GM12865 (cell line): ENCODE data around the gene DGKA.
"Not testable (repeated sequence)": the region's sequence is repeated elsewhere in the genome, so short reads cannot be mapped to it uniquely, and the experiment has no call there.

Source experiments
- DNase-seq: peaks from one replicate; pipeline ENCODE4 v3.0.0; 2010; ENCODE audit warnings: low read depth
- H3K4me3 ChIP-seq: 2 replicates; pipeline ENCODE4 v1.5.1; 2011; ENCODE audit warnings: mild to moderate bottlenecking, low read depth, low read length, control low read depth
- TF ChIP-seq, protein P1 (sequence below): IDR thresholded peaks from 2 replicates; pipeline ENCODE4 v1.5.1; 2011; ENCODE audit warnings: low read length, control low read depth, low read depth, inconsistent platforms; ENCODE audit not compliant: insufficient read depth; ENCODE audit errors: missing control alignments

DGKA gene

DNA sequence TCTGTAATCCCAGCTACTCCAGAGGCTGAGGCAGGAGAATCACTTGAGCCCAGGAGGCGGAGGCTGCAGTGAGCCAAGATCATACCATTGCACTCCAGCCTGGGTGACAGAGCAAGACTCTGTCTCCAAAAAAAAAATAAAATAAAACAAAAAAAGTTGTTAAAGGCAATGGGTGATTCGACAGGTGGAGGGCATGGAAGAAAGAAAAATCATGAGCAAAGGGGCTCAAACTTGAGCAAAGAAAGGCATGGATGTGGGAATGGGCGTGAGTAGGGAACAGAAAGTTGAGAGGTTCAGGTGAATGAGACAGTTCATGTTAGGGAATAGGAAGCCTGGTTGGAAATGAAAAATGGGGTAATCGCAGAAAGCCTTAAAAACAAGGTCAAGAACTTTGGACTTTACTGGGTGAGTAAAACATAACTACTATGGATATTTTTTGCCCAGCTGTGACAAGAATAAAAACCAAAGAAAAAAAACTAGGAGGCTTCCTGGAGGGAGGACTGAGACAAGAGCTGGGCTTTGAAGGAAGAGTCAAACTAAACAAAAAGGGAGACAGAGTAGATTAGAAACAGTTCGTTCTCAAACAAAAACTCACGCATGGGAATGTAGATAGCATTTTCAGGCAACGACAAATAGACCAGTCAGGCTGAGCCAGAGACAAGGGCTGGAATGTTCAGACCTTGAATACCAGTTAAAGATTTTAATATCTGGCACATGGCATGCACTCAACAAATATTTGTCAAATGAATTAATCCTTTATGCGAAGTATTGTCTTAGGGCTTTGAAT, 22.0 kb upstream of the DGKA start:
- TF ChIP-seq, protein P1, sequence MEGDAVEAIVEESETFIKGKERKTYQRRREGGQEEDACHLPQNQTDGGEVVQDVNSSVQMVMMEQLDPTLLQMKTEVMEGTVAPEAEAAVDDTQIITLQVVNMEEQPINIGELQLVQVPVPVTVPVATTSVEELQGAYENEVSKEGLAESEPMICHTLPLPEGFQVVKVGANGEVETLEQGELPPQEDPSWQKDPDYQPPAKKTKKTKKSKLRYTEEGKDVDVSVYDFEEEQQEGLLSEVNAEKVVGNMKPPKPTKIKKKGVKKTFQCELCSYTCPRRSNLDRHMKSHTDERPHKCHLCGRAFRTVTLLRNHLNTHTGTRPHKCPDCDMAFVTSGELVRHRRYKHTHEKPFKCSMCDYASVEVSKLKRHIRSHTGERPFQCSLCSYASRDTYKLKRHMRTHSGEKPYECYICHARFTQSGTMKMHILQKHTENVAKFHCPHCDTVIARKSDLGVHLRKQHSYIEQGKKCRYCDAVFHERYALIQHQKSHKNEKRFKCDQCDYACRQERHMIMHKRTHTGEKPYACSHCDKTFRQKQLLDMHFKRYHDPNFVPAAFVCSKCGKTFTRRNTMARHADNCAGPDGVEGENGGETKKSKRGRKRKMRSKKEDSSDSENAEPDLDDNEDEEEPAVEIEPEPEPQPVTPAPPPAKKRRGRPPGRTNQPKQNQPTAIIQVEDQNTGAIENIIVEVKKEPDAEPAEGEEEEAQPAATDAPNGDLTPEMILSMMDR, result no peak
- no peak overlapping the region for H3K4me3 ChIP-seq
- no peak for DNase-seq

DNA sequence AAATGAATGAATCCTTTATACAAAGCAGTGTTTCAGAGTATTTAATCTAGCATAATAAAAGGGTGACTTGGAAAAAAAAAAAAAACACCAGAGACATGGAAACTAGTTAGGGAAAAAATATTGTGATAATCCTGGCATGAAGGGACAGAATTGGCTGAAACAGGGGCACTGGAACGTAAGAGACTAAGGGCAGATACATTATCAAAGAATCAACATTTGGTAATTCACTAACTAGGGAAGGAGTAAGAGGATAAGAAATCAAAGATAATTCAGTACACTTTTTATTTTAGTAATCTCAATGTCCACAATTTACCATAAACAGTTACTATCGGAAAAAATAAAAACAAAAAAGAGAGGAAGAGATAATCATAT, 21.5 kb upstream of the DGKA start:
- DNase-seq, result no peak
- no peak overlapping the region for H3K4me3 ChIP-seq
- TF ChIP-seq, protein P1, result no peak

DNA sequence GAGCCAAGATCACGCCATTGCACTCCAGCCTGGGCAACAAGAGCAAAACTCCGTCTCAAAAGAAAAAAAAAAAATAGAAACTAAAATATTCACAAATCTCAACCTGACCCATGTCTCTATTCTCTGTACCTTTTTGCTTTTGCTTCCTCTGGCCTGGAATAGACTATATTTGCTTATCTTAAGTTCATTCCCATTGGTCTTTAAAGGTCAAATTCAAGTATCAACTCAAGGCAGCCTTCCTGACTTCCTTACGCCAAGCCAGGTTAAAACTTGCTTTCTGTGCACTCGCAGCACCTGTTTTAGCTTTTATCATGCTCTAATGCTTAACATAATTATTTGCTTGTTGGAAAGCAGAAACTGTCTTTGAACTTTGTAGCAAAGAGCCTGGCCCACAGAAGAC, 18.1 kb upstream of the DGKA start:
- TF ChIP-seq, protein P1, result no peak
- H3K4me3 ChIP-seq, result no peak overlapping the region
- DNase-seq, result no peak

DNA sequence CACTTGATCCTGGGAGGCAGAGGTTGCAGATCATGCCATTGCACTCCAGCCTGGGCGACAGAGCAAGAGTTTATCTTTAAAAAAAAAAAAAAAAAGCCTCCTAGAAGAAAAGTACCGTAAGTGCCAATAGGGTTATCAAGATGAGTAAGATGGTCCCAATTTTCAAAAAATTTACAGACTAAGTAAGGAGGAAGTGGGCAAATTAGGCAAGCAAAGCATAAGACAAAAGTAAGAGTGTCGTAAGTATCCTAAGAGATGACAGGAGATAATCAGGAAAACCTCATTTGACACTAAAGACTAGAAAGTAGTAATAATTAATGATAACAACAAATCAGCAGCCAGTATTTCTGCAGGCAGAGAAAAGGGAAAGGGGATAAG, 15.5 kb upstream of the DGKA start:
- no peak overlapping the region for H3K4me3 ChIP-seq
- DNase-seq, result no peak
- TF ChIP-seq, protein P1, result no peak

DNA sequence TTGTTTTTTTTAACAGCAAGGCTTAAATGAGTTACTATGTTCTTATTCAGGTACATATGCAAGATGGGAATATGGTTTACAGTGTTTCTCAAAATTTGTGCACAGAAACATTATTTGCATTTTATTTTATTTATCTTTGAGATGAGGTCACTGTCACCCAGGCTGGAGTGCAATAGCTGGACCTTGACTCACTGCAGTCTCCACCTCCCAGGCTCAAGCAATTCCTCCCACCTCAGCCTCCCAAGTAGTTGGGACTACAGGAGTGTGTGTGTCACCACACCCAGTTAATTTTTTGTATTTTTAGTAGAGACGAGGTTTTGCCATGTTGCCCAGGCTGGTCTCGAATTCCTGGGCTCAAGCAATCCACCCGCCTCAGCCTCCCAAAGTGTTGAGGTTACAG, 11.9 kb upstream of the DGKA start:
- DNase-seq, H3K4me3 ChIP-seq: not testable (repeated sequence)

DNA sequence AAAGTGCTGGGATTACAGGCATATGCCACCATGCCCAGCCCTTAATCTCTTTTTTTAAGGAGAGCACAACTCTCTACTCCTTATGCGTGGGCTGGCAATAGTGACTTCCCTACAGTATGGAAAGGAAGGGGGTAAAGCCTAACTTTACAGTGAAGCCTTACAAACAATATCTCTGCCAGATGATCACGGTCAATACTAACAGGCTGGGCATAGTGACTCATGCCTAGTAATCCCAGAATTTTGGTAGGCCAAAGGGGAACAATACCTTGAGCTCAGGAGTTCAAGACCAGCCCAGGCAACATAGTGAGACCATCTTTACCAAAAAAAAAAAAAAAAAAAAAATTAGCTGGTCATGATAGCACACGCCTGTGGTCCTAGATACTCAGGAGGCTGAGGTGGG, 8.8 kb upstream of the DGKA start:
- no peak overlapping the region for H3K4me3 ChIP-seq
- no peak for DNase-seq

DNA sequence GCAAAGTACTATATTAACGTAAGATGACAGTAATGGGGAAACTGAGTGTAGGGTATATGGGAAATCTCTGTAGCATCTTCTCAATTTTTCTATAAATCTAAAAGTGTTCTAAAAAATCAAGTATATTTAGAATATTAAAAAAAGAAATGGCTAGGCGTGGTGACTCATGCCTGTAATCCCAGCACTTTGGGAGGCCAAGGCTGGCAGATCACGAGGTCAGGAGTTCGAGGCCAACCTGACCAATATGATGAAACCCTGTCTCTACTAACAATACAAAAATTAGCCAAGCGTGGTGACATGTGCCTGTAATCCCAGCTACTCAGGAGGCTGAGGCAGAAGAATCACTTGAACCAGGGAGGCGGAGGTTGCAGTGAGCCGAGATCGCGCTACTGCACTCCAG, 7.3 kb upstream of the DGKA start:
- not testable (repeated sequence) for H3K4me3 ChIP-seq, DNase-seq

More for the DNA sequence above, 8.8 kb upstream of the DGKA start:
- TF ChIP-seq, protein P1, result no peak

DNA sequence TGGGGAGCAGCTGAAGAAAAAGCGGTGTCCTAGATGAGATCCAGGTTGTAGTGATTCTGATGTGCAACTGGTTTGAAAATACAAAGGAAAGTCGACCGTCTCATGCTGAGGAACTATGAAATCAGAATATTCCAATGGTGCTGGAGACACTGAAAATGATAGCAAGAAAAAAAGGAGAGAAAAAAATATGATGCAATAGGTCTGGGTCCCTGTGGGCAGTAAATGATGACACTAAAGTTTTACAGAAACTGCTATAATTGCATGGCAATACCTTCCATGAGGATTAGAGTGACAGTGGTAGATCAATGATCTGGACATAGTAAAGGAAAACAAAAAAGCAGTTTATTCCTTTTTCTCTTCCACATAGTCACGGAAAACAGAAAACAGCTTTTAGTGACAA, 5.6 kb upstream of the DGKA start:
- TF ChIP-seq, protein P1, result no peak
- DNase-seq, result no peak
- peak overlapping the region; percentile 79 for H3K4me3 ChIP-seq
